Measurements from ENCODE around the gene NSFL1C. TPM values are rescaled to one million over a fixed set of nuclear protein-coding genes. Genes with fewer than 3 reads are reported as not detected.

NSFL1C gene
- total and polyA plus RNA-seq, 9 of the 15 experiments (the other 6 are each of a cell fraction or from before 2014, with no cell fraction given): 20.8 to 119 (median 47.0) TPM

GRCh38 chr20:1473246-1474220, 6.9 kb upstream of the NSFL1C start:
- Histone ChIP-seq H3K36me3 (ENCODE audit: control insufficient read depth, insufficient read depth, low read length) (no peaks in the 10 kb centered on the region), H3K4me1 (replicated peaks in 1 of 2; ENCODE audit: control insufficient read depth in 2 of 2, insufficient read depth in 2 of 2, low read length in 2 of 2) (peaks cover 9 to 30% of the 10 kb centered on the region in 2 experiments; a peak in 4 of 5 replicates)

More at GRCh38 chr20:1473246-1474220, 6.9 kb upstream of the NSFL1C start:
- intact Hi-C loops (cut with micrococcal nuclease): no loop called here
- H4K20me1 ChIP-seq (replicated peaks; ENCODE audit: control insufficient read depth, insufficient read depth, low read length): no peaks in the 10 kb centered on the region
- WGBS (ENCODE audit: insufficient coverage, low coverage, missing lambda C conversion rate): 46% methylated on average over 12 of the region's 13 CpGs
- ChIA-PET POLR2A (no interaction called here), CTCF (ENCODE audit: low intra/inter-chr PET ratio) (no interaction called here)
- no TSS peak for BruUV-seq (replicated peaks)
- peaks cover 0 to 12% of the 10 kb centered on the region in 2 experiments; a peak in 2 of 5 replicates for H3K27me3 ChIP-seq (ENCODE audit: control insufficient read depth in 2 of 2, insufficient read depth in 2 of 2, low read length in 2 of 2)
- TF ChIP-seq RFX7 (CRISPR knock-in tag; IDR thresholded peaks at IDR 0.05) (no peak), RNF2 (IDR thresholded peaks at IDR 0.05) (no peak), SMARCE1 (IDR thresholded peaks at IDR 0.05) (no peak), ZNF445 (CRISPR knock-in tag; IDR thresholded peaks at IDR 0.05; ENCODE audit: low read depth) (no peak), KDM1A (IDR thresholded peaks at IDR 0.05) (peak in 1 of 2 experiments; percentile 40; a peak in 1 of 4 replicates), EP300 (IDR thresholded peaks at IDR 0.05; ENCODE audit: low read length) (no peak), RBM34 (IDR thresholded peaks at IDR 0.05; ENCODE audit: borderline replicate concordance, insufficient read depth, low read length) (no peak)
- DNase-seq (ENCODE audit: extremely low read depth in 1 of 4, low spot score in 3 of 4) (no peak), FAIRE-seq (no peak), ATAC-seq (no peak)
- H3K27ac ChIP-seq (ENCODE audit: extremely low read depth, low read depth, low read length): no peak overlapping the region
- H3K4me3 ChIP-seq: no peak overlapping the region
- H3K79me2 ChIP-seq (ENCODE audit: control insufficient read depth, insufficient read depth, low read length): no peaks in the 10 kb centered on the region; the same call in 2 of the 3 replicates
- H3K9me3 ChIP-seq (replicated peaks; ENCODE audit: control insufficient read depth, insufficient read depth, low read depth, low read length): no peaks in the 10 kb centered on the region
- no peaks in the 10 kb centered on the region for H3K9me1 ChIP-seq (ENCODE audit: control insufficient read depth, insufficient read depth, low read length)
- peak overlapping the region; percentile 68; the same call in 1 of the 2 replicates for H2AFZ ChIP-seq (ENCODE audit: low read depth, low read length)
- H3K4me2 ChIP-seq (ENCODE audit: insufficient read depth, low read length): no peak overlapping the region
- in situ Hi-C loops (cut with MboI): no loop called here
- no peak overlapping the region; a peak in 1 of 4 replicates for H3K9ac ChIP-seq (ENCODE audit: insufficient read depth in 1 of 2, low read depth in 2 of 2, low read length in 2 of 2)
